ENCODE measurements around the gene MPDZ.

The MPDZ gene

GRCh38 chr9:13279284-13280141 is at the start of gene MPDZ:
Gene MPDZ, minus strand, starts transcription at chr9:13279692. Its CDS starts 29,377 bp downstream, at chr9:13250315.
- DNase-seq (ENCODE audit: low read depth in 2 of 2, low spot score in 1 of 2) = no peak

GRCh38 chr9:13324988-13325387 is 45.5 kb upstream of the MPDZ start:
- DNase-seq (ENCODE audit: low read depth in 2 of 2, low spot score in 1 of 2) = no peak

GRCh38 chr9:13322828-13323550 is 43.5 kb upstream of the MPDZ start:
- no peak for DNase-seq (ENCODE audit: low read depth in 2 of 2, low spot score in 1 of 2)

GRCh38 chr9:13318027-13318426 is 38.5 kb upstream of the MPDZ start:
- no peak for DNase-seq (ENCODE audit: low read depth in 2 of 2, low spot score in 1 of 2)

- no peak for DNase-seq (ENCODE audit: low read depth in 2 of 2, low spot score in 1 of 2)
These were observed 17.5 kb upstream of the MPDZ start for GRCh38 chr9:13296972-13297371.

GRCh38 chr9:13295556-13295955 is 16.1 kb upstream of the MPDZ start:
- DNase-seq (ENCODE audit: low read depth in 2 of 2, low spot score in 1 of 2) = no peak

- DNase-seq (ENCODE audit: low read depth in 2 of 2, low spot score in 1 of 2) = no peak
These were observed 13.3 kb upstream of the MPDZ start for GRCh38 chr9:13292782-13293181.

GRCh38 chr9:13292158-13292557 is 12.7 kb upstream of the MPDZ start:
- no peak for DNase-seq (ENCODE audit: low read depth in 2 of 2, low spot score in 1 of 2)

- no peak for DNase-seq (ENCODE audit: low read depth in 2 of 2, low spot score in 1 of 2)
These were observed 12.2 kb upstream of the MPDZ start for GRCh38 chr9:13291718-13292117.

GRCh38 chr9:13284011-13284410 is 4.5 kb upstream of the MPDZ start:
- DNase-seq (ENCODE audit: low read depth in 2 of 2, low spot score in 1 of 2) = no peak

- DNase-seq (ENCODE audit: low read depth in 2 of 2, low spot score in 1 of 2) = no peak
These were observed 3.5 kb upstream of the MPDZ start for GRCh38 chr9:13282998-13283397.

GRCh38 chr9:13281356-13282016 is 2.0 kb upstream of the MPDZ start:
- no peak for DNase-seq (ENCODE audit: low read depth in 2 of 2, low spot score in 1 of 2)

- DNase-seq (ENCODE audit: low read depth in 2 of 2, low spot score in 1 of 2) = no peak
These were observed 885 bp downstream of the MPDZ start for GRCh38 chr9:13278368-13279246.

GRCh38 chr9:13278023-13278367 is 1.5 kb downstream of the MPDZ start:
- DNase-seq (ENCODE audit: low read depth in 2 of 2, low spot score in 1 of 2) = no peak

- no peak for DNase-seq (ENCODE audit: low read depth in 2 of 2, low spot score in 1 of 2)
These were observed 4.4 kb downstream of the MPDZ start for GRCh38 chr9:13274886-13275641.

GRCh38 chr9:13270734-13271133 is 8.8 kb downstream of the MPDZ start:
- no peak for DNase-seq (ENCODE audit: low read depth in 2 of 2, low spot score in 1 of 2)

- DNase-seq (ENCODE audit: low read depth in 2 of 2, low spot score in 1 of 2) = no peak
These were observed 9.7 kb downstream of the MPDZ start for GRCh38 chr9:13269589-13270452.

- DNase-seq (ENCODE audit: low read depth in 2 of 2, low spot score in 1 of 2) = no peak
These were observed 11.0 kb downstream of the MPDZ start for GRCh38 chr9:13268469-13268868.

- no peak for DNase-seq (ENCODE audit: low read depth in 2 of 2, low spot score in 1 of 2)
These were observed 11.7 kb downstream of the MPDZ start for GRCh38 chr9:13267743-13268142.

Data from stimulated activated CD8-positive, alpha-beta memory T cell treated with anti-CD3 and anti-CD28 coated beads, Interleukin-4, amount 100 ng/mL, for 1 hour (primary cell).